Measurements from ENCODE around the gene TPO.
A peak's percentile ranks its signal among the peaks of the same experiment; 100 is the strongest.
"Not testable (repeated sequence)": the region's sequence is repeated elsewhere in the genome, so short reads cannot be mapped to it uniquely, and the experiment has no call there.

Gene TPO

DNA sequence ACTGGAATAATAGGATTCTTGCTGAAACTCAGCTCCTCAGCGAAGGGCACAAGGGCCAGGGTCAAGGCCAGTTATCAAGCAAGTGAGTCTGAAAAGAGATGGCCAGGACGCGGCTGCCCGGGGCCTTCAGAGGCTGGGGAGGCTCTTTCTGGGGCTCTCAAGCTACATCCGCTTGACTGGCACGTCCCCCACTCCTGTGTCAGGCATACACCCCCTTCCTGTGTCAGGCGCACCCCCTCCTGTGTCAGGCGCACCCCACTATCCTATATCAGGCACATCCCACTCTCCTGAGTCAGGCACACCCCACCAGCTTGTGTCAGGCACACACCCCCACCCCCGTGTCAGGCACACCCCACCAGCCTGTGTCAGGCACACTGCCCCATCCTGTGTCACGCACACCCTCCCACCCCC is 91.8 kb downstream of the TPO start:
- no peak for DNase-seq

DNA sequence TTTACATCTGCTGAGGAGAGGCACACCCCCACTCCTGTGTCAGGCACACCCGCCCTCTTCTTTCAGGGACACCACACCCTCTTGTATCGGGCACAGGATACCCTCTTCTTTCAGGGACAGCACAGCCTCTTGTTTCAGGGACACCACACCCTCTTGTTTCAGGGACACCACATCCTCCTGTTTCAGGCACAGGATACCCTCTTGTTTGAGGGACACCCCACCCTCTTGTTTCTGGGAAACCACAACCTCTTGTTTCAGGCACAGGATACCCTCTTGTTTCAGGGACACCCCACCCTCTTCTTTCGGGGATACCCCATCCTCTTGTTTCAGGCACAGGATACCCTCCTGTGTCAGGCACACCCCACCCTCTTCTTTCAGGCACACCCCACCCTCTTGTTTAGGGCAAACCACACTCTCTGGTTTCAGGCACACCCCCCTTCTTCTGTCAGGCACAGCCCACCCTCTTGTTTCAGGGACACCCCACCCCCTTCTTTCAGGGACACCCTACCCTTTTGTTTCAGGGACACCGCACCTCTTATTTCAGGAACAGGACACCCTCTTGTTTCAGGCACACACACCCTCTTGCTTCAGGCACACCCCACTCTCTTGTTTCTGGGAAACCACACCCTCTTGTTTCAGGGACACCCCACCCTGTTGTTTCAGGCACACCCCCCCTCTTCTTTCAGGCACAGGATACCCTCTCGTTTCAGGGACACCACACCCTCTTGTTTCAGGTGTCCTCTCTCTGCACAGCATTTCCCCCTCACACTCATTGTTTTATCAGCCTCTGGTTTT is 96.2 kb downstream of the TPO start:
- DNase-seq: no peak

DNA sequence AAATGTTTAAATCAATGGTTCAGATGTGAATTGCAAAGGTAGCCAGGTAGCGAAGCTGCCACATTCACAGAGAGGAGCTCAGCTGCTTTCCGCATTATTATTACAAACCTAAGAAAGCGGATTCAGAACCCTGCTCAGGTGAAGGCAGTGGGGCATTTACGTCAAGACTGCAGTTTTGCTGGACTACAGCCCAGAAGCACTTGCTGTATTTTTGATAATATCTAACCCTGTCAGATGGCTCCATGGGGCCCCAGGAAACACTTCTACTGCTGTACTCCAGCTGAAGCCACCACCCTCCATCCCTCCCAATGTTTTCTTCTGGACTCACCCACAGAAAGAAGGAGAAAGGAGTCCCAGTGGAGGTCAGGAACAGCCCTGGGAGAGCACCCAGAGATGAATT is 96.9 kb downstream of the TPO start:
- DNase-seq: peak; percentile 12

DNA sequence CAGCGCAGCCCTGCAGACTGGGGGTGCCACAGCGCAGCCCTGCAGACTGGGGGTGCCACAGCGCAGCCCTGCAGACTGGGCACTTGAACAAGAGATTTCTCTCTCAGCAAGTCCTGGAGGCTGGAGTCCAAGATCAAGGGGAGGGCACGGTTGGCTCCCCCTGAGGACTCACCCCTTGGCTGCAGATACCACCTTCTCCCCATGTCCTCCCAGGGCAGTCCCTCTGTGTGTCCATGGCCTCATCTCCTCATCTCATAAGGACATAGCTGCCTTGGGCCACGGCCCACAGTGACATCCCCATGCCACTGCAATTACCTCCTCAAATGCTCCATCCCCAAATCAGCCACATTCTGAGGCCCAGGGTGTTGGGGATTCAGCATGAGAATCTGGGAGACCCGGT is 98.2 kb downstream of the TPO start:
- no peak for DNase-seq

DNA sequence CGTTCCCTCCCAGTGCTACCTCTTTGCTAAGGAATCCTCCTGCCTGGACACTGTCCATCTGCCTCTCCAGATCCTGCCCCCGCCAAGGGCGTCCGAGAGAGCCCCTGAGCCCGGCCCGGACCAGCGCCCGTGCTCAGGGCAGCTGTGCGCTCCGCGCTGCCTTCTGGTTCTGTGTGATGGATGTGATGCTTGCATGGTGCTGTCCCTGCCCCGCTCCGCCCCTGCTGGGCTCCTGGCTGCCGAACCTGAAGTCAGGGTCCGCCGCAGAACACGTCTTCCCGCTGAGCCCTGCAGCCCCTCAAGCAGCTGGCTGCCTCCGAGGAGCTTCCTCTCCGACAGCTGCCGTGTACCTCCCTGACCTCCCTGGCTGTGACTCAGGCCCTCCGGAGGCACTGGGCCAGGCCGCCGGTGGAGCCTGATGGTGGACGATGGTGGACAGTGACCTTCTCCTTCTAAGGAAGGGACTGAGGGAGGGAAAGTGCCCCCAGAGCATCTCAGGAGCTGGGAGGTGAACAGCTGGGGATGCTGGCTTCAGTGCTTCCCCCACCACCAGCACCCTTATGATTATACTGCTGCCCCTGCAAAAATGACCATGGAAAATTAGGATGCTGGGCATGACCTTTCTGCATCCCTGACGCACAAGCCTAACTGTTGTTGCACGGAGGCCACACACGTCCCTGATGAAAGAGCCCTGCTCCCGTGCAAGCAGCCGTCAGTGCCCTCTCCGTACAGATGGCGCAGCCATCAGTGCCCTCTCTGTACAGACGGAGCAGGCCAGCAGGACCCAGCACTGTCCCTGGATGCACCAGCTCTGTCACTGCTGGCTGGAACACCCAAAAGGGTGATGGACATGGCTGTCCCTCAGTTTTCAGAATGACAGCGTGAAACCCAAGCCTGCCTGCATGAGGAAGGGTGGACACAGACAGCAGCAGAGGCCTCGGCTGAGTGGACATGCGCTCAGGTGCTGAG is 99.3 kb downstream of the TPO start:
- DNase-seq: no peak

DNA sequence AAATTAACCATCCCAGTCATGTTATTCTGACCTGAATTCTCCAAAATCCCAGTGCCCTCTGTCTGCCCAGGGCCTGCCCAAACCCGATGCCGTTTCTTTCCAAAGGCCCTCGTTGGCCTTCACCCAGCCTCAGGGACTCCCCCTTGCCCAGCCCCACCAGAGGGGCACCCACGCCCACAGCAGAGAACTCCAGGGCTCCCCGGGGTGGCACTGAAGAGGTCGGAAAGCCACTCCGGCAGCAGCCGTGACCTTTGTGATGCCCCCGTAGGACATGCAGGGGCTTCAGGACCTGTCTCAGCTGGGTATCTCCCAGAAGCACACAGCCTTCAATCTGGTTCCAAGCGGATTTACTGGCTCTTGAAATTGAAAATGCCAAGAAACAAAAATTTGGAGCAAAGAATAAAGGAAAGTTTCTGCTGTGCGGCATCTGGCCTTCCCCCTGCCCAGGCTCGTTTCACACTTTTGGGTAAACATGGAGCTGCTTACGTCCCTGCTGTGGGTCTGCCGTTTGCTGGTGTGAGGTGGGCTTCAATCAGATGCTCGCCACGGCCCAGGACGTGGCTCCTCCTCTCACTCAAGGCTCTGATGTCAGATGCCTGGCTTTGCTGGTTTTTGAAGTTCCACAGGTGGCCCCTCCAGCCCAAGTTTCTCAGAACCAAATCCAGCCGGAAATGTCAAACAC is 101.3 kb downstream of the TPO start:
- no peak for DNase-seq

DNA sequence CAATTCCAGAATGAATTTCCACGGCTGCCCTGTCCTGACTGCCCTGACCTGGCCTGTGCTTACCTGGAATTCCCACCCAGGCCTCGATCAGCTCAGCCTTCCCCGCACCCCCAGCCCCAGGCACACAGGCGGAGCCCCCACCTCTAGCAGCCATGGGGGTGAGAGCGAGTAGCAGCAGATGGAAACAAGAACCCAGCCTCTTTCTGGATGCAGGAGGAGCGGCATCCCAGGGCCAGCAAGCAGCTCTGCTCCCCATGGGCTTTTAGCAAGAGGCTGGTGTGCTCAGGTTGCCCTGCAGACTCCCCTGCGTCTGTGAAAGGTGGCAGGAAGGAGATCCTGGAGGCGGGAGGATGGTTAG is 101.8 kb downstream of the TPO start:
- no peak for DNase-seq

DNA sequence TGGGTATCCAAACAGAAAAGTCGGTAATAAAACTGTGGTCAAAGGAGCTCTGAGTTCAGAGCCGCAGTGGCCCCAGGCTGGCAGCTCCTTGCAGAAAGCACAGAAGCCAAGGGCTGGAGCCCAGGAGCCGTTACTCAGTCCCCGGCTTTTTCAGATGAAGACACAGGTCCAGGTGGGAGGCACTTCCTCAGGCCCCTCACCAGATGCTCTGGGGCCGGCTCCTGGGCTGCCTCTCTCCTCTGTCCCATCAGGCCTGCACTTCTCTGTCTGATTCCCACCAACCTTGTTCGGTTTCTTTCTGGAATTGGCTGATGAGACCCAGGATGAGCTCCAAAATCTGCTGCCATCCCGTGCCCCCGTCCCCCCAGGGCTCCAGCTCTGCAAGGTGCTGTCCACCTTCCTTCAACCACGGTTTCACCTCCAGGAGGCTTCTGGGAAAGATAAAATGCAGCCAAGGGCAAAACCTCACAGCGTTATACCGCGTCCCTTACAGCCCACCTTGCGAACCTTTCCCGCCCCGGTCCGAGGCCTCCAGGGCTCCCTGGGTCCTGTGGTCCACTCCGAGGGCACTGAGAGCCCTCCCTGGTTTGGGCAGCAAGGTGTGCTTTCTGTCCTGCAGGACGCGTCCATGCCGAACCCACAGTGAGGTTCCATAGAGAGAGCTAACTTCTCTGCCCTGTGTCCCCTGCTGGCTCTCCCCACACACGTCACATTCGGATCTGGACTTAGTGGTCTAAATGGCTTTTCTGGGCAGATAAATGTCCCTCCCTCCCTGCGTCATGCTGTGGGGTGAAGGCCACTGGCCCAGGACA is 102.9 kb downstream of the TPO start:
- no peak for DNase-seq

DNA sequence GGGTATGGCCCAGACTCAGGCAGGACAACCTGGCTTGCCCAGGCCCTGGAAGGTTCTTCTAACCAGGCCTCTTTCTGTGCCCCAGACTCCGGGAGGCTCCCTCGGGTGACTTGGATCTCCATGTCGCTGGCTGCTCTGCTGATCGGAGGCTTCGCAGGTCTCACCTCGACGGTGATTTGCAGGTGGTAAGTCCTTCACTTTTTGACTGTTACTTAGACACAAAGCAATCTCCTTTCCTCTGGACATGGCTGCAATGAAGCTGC is 103.5 kb downstream of the TPO start:
- DNase-seq: no peak

DNA sequence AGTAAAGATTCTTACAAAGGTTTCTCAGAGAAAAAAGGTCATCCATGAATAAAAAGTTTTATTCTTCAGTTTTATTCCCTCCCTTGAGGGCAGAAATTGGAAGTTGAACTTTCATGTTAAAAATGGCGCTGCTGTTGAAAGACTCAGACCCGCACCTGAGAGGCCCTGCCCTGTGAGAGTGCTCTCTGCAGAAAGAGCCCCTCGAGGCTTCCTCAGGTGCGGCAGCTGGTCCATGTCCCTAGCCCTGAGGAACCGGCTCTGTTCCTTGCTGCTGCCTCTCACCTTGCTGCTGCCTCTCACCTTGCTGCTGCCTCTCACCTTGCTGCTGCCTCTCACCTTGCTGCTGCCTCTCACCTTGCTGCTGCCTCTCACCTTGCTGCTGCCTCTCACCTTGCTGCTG is 104.0 kb downstream of the TPO start:
- DNase-seq: not testable (repeated sequence)

DNA sequence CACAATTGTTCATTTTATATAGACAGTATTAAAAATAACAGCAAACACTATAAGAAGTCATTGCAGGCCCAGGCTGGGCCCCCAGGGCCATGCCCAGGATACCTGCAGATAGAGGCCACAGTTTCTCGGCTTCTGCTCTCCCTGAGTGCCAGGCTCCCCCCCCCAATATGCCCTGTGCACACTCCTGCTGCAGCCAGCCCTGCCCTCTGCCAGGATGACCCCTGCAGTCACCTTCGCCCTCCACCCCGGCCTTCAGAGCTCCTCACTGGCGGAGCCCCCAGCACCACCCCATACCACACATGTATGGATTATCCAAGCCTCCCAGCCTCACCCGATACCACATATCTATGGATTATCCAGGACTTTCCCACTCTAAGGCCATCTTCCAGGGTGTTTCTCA is 104.5 kb downstream of the TPO start:
- DNase-seq: no peak

DNA sequence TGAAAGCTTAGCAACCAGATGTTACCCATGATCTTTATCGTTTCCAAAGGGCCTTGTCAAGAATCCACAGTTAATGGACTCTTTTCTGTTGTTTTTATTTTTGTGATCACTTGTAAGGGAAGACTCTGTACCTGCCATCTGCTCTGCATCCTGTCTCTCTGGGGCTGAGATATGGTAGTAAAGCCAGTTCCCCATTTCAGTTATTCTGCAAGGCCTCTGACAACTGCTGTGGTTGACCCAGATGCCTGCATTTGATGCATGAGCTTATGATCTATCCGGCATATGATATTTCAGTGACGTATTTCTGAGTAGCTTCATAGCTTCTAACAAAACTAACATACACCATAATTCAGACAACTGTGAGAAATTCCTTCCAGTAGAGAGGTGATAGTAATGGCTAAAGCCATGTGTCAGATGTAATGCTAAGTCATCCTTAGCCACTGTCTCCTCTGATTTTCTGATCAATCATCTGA is 105.1 kb downstream of the TPO start:
- no peak for DNase-seq

DNA sequence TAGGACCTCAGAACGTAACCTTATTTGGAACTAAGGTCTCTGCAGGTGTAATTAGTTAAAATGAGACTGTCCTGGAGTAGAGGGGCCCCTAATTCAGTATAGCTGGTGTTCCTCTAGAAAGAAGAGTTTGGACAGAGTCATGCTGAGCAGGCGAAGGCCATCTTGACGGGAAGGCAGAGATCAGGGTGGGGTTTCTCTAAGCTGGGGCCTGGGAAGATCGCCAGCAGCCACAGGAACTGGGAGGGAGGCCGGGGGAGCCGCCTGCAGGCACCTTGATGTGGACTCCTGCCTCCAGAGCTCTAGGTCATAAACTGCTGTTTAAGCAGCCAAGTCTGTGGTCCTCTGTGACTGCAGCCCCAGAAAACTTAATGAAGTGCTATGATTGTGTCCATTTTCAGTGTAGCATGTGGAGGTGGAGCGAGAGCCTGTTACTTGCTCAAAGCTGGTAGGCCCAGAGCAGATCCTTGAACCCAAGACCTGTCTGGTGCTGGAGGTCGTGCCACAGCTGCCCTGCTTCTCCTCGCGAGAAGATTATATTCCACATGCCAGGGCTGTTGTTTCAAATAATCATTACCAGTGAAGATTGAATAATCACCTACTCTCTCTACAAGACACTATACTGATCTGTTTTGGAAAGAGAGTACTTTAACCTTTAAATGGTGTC is 105.7 kb downstream of the TPO start:
- no peak for DNase-seq

DNA sequence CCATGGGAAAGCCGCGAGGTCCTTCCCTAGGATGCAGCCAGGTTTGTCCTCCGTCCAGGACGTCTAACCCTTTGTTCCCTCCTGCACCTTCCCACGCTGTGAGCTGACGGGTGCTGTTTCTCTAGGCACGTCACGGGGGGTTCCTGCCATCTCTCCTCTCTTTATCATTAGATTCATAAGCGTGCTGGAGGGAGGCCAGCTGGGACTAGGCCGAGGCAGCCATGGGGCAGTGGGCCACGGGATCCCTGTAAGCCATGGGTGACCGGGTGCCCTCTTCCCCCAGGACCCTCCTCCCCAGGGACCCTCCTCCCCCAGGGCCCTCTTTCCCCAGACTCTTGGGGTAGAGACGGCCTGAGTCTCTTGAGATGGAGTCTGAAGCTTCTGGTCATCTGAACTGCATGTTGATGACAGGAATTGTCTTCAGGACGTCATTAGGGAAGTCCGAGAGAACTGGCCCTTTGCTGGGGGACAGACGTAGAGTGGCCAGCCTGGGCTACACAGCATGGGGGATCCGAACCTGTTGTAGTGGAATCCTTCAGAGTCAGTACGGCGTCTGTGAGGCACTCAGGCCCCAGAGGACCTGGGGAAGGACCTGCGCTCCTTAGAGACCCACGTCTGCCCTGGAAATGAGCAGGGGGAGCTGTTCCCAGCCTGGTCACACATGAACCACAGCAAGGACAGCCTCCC is 108.1 kb downstream of the TPO start:
- no peak for DNase-seq

DNA sequence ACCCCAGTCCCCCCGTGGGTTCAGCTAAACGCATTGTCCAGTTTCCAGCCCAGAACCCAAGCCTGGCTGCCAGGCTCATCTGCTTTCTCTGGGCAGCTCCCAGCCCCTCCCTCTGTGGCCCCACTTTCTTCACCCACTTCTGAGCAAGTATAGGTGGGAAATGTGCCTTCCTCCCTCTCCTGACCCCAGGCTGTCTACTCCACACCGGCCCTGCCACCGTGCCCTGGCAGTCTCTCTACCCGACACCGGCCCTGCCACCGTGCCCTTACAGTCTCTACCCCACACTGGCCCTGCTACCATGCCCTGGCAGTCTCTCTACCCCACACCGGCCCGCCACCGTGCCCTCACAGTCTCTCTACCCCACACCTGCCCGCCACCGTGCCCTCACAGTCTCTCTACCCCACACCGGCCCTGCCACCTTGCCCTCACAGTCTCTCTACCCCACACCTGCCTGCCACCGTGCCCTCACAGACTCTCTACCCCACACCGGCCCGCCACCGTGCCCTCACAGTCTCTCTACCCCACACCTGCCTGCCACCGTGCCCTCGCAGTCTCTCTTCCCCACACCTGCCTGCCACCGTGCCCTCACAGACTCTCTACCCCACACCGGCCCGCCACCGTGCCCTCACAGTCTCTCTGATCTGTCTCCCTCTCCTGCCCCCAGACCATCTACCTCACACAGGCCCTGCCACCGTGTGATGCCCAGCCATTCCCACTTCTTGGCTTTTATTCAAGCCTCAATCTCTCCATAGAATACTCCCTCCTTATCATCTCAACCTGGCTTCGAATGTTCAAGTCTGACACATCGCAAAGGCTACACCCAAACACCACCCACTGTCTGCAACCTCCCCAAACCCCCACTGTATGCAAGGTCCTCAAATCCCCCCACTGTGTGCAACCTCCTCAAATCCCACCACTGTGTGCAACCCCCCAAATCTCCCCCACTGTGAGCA is 108.9 kb downstream of the TPO start:
- no peak for DNase-seq

DNA sequence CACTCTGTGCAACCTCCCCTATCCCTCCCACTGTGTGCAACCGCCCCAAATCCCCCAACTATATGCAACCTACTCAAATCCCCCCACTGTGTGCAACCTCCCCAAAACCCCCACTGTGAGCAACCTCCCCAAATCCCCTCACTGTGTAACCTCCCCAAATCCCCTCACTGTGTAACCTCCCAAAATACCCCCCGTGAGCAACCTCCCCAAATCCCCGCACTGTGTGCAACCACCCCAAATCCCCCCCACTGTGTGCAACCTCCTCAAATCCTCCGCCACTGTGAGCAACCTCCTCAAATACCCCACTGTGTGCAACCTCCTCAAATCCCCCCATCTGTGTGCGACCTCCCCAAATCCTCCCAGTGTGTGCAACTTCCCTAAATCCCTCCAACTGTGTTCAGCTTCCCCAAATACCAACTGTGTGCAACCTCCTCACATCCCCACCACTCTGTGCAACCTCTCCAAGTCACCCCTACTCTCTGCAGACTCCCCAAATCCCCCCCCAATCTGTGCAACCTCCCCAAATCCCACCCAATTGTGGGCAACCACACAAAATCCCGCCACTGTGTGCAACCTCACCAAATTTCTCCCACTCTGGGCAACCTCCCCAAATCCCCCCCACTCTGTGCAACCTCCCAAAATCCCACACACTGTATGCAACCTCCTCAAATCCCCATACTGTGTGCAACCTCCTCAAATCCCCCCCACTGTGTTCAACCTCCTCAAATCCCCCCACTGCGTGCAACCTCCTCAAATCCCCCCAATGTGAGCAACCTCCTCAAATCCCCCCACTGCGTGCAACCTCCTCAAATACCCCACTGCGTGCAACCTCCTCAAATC is 114.1 kb downstream of the TPO start:
- DNase-seq: no peak

DNA sequence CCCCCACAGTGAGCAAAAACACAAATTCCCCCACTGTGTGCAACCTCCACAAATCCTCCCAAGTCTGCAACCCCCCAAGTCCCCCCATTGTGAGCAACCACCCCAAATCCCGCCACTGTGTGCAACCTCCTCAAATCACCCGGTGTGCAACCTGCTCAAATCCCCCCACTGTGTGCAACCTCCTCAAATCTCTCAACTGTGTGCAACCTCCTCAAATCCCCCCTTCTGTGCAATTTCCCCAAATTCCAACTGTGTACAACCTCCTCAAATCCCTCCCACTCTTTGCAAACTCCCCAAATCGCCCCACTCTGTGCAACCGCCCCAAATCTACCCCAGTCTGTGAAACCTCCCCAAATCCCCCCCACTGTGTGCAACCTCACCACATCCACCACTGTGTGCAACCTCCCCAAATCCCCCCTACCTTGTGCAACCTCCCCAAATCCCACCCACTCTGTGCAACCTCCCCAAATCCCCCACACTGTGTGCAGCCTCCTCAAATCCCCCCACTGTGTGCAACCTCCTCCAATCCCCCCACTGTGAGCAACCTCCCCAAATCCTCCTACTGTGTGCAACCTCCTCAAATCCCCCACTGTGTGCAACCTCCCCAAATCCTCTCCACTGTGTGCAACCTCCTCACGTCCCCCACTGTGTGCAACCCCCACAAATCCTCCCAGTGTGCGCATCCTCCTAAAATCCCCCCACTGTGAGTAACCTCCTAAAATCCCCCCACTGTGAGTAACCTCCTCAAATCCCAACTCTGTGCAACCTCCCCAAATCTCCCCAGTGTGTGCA is 115.2 kb downstream of the TPO start:
- DNase-seq: no peak

DNA sequence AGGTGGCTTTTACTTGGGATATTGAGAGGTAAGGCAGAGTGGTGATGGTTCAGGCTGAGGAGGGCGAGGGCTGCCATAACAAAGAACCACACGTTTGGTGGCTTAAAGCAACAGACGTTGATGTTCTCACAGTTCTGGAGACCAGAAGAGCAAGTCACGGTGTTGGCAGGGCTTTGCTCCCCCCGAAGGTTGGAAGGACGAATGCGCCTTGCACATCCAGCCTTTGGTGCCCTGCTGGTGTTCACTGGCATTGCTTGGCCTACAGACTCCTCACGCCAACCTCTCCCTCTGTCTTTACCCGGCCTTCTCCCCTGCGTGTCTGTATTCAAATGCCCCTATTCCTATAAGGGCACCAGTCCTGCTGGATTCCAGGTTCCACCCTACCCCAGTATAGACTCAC is 125.4 kb downstream of the TPO start:
- DNase-seq: peak; percentile 28

DNA sequence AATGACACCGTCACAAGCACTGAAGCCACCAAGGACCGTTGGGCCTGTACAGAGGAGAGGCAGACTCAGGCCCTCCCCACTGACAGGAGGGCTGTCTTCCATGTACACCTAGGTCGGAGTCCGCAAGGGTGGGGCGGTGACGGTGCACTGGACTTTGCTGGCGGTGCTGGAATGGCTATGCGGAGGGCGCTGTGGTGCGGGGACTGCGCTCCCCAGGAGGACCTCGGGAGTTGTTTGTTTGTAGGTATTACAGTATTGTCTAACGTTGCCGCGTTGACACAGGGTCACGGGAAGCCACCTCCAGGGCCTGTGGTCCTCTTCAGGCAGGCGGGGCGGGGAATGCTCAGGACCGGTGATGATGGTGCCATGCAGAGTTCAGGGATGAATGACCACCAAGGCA is 126.2 kb downstream of the TPO start:
- DNase-seq: no peak

All from NCI-H2107 (cell line).